GM18909 (cell line): ENCODE results near the gene TMED5.

ENCODE experiments used
- ATAC-seq: cut with Tn5 transposase; IDR thresholded peaks from one replicate; pipeline ENCODE4 v1.9.1; 2021; ENCODE audit warnings: mild to moderate bottlenecking; ENCODE audit not compliant: unreplicated experiment, poor library complexity

Gene TMED5

GRCh38 chr1:93129507-93130099 lies 50.6 kb downstream of the TMED5 start:
- no peak for ATAC-seq

GRCh38 chr1:93124556-93125355 lies 55.5 kb downstream of the TMED5 start:
- ATAC-seq: no peak

GRCh38 chr1:93123201-93123783 lies 56.9 kb downstream of the TMED5 start:
- no peak for ATAC-seq

- no peak for ATAC-seq
Measured at GRCh38 chr1:93120614-93121013, 59.6 kb downstream of the TMED5 start.

- no peak for ATAC-seq
Measured at GRCh38 chr1:93114391-93114790, 65.8 kb downstream of the TMED5 start.

GRCh38 chr1:93113127-93113526 lies 67.1 kb downstream of the TMED5 start:
- no peak for ATAC-seq

GRCh38 chr1:93111561-93111960 lies 68.7 kb downstream of the TMED5 start:
- no peak for ATAC-seq

GRCh38 chr1:93111065-93111464 lies 69.1 kb downstream of the TMED5 start:
- ATAC-seq: no peak

GRCh38 chr1:93109578-93109977 lies 70.6 kb downstream of the TMED5 start:
- no peak for ATAC-seq

- no peak for ATAC-seq
Measured at GRCh38 chr1:93108335-93108734, 71.9 kb downstream of the TMED5 start.

GRCh38 chr1:93107395-93107794 lies 72.8 kb downstream of the TMED5 start:
- no peak for ATAC-seq

- ATAC-seq: no peak
Measured at GRCh38 chr1:93106226-93106625, 74.0 kb downstream of the TMED5 start.

GRCh38 chr1:93102142-93102541 lies 78.1 kb downstream of the TMED5 start:
- ATAC-seq: no peak
